CD4-positive, alpha-beta memory T cell (primary cell): ENCODE data around the gene ARL10. TPM values are rescaled to one million over a fixed set of nuclear protein-coding genes. Genes with fewer than 3 reads are reported as not detected.
"Not testable (repeated sequence)": the region's sequence is repeated elsewhere in the genome, so short reads cannot be mapped to it uniquely, and the experiment has no call there.

Experiments used
- CTCF ChIA-PET: fragments of 350-600 bp; sonication (Branson Sonifier 250); formaldehyde crosslinking; loops from one replicate; lab custom pipeline; 2021; ENCODE audit warnings: inconsistent platforms; ENCODE audit not compliant: partially characterized antibody; lab: Charles Lee
- POLR2A ChIA-PET: fragments of 350-600 bp; sonication (Branson Sonifier 250); formaldehyde crosslinking; loops from one replicate; lab custom pipeline; 2021; ENCODE audit not compliant: partially characterized antibody; lab: Charles Lee
- DNase-seq, 5 donors: peaks; one replicate each; pipeline versions ENCODE4 v3.0.0 to v3.0.0-alpha.2; 2020 to 2022; ENCODE audit warnings: mixed read lengths in 1 of 5
- H3K27ac ChIP-seq: one replicate; pipeline ENCODE4 v1.7.0; 2013; ENCODE audit warnings: low read depth, low read length
- H3K27me3 ChIP-seq: 2 replicates; pipeline ENCODE4 v1.7.0; 2013; ENCODE audit warnings: mild to moderate bottlenecking, low read length, moderate library complexity; ENCODE audit not compliant: insufficient read depth
- H3K36me3 ChIP-seq: 2 replicates; pipeline ENCODE4 v1.7.0; 2013; ENCODE audit warnings: mild to moderate bottlenecking, low read length, moderate library complexity; ENCODE audit not compliant: insufficient read depth
- H3K4me1 ChIP-seq: 2 replicates; pipeline ENCODE4 v1.7.0; 2013; ENCODE audit warnings: mild to moderate bottlenecking, low read length, moderate library complexity; ENCODE audit not compliant: insufficient read depth
- H3K4me3 ChIP-seq, 2 donors: one replicate each; pipeline ENCODE4 v1.7.0; 2013; ENCODE audit warnings: low read length in 2 of 2, mild to moderate bottlenecking in 1 of 2
- H3K9me3 ChIP-seq, 2 donors: one replicate each; pipeline ENCODE4 v1.7.0; 2013; ENCODE audit warnings: low read length in 2 of 2, control low read depth in 1 of 2; ENCODE audit not compliant: control insufficient read depth in 1 of 2
- H3K27ac Mint-ChIP-seq, 7 donors: one replicate each; pipeline ENCODE4 v1.8.0; 2020 to 2021; ENCODE audit warnings: mixed read lengths in 7 of 7, mild to moderate bottlenecking in 6 of 7, inconsistent platforms in 3 of 7, moderate library complexity in 3 of 7
- H3K27me3 Mint-ChIP-seq, 2 donors: one replicate each; pipeline ENCODE4 v1.8.0; 2020 to 2021; ENCODE audit warnings: mixed read lengths in 2 of 2
- H3K36me3 Mint-ChIP-seq, 2 donors: one replicate each; pipeline ENCODE4 v1.8.0; 2020 to 2021; ENCODE audit warnings: mixed read lengths in 2 of 2, inconsistent platforms in 1 of 2, mild to moderate bottlenecking in 1 of 2
- H3K4me1 Mint-ChIP-seq, 4 donors: one replicate each; pipeline ENCODE4 v1.8.0; 2020 to 2021; ENCODE audit warnings: mixed read lengths in 4 of 4, mild to moderate bottlenecking in 1 of 4
- H3K4me3 Mint-ChIP-seq, 8 donors: one replicate each; pipeline ENCODE4 v1.8.0; 2020 to 2021; ENCODE audit warnings: mixed read lengths in 8 of 8, mild to moderate bottlenecking in 7 of 8, moderate library complexity in 6 of 8, inconsistent platforms in 3 of 8
- H3K9me3 Mint-ChIP-seq, 8 donors: one replicate each; pipeline ENCODE4 v1.8.0; 2020 to 2021; ENCODE audit warnings: mixed read lengths in 8 of 8, mild to moderate bottlenecking in 5 of 8, inconsistent platforms in 3 of 8, moderate library complexity in 1 of 8
- intact Hi-C: fragments of 100-400 bp; cut with micrococcal nuclease; formaldehyde crosslinking; loops from one replicate; pipeline ENCODE4 v1.15.1; 2023
- polyA plus RNA-seq, 2 donors: library from polyadenylated mRNA; unstranded; fragments of 300-500 nt; fragmentation: Illumina TruSeq; gene quantifications; one replicate each; pipeline ENCODE4 v1.2.3, GENCODE V29; 2021
- total RNA-seq, 2 experiments: library from RNA; stranded (reverse); gene quantifications; one replicate each; pipeline ENCODE4 v1.2.3, GENCODE V29; 2021

The ARL10 gene
- total and polyA plus RNA-seq, 4 experiments from 2014 or later = 0.60 to 17.9 (median 7.9) TPM

DNA sequence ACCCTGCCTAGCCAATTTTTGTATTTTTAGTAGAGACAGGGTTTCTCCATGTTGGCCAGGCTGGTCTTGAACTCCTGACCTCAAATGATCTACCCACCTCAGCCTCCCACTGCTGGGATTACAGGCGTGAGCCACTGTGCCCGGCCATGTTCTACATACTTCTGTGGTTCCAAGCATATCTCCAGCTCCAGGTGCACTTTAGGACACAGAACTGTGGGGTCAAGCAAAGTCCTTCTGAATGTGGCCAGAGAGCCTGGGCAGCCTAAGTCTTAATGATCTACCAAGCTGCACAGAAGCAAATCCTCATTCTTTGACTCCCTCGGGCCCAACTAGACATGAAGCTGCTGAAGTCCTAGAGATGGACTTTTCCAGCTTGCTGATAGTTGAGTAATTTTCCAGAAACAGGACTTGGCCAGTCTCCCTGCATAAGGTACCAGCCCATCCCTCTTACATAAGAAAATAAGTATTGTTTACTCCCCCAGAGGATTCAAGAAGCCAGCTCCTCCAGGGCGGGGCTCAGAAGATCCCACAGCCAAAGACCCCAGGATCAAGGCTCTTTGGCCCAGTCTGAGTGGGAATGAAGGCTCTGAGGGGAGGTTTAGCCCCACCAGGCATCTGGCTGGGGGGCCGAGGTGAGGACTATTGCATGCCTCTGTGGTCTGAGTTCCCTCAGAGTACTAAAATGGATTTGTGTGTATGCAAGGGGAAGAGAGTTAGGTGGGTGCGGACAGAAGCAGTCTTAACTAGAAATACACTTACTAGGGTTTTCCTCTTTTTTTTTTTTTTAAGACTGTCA is 42.4 kb downstream of the ARL10 start:
- H3K4me1 ChIP-seq = no peaks in the 10 kb centered on the region
- no peak for DNase-seq
- H3K27me3 Mint-ChIP-seq = no peaks in the 10 kb centered on the region
- POLR2A ChIA-PET = interaction anchor here (0.6 kb wide), 1 partner anchor 59 kb away, joined by 3 read pairs; no protein-coding TSS in a partner anchor
- no peaks in the 10 kb centered on the region for H3K27me3 ChIP-seq
- H3K9me3 Mint-ChIP-seq = no peaks in the 10 kb centered on the region
- intact Hi-C loops = no loop called here
- no peaks in the 10 kb centered on the region for H3K9me3 ChIP-seq
- H3K4me3 Mint-ChIP-seq = no peak overlapping the region
- peaks cover 24% of the 10 kb centered on the region for H3K36me3 ChIP-seq
- H3K4me3 ChIP-seq = no peak overlapping the region
- H3K36me3 Mint-ChIP-seq = peaks cover 23 to 47% of the 10 kb centered on the region in 2 donors
- H3K4me1 Mint-ChIP-seq = peaks cover 7 to 20% (median 7%) of the 10 kb centered on the region in 4 donors
- H3K27ac ChIP-seq = no peak overlapping the region
- CTCF ChIA-PET = interaction anchor here (0.7 to 1.5 kb wide), 4 partner anchors 8 to 253 kb away, joined by 3 to 7 read pairs (median 3); partner anchors contain the start of gene CLTB
- H3K27ac Mint-ChIP-seq = peak overlapping the region in 4 of 7 donors; percentile 21 to 46 (median 34)

DNA sequence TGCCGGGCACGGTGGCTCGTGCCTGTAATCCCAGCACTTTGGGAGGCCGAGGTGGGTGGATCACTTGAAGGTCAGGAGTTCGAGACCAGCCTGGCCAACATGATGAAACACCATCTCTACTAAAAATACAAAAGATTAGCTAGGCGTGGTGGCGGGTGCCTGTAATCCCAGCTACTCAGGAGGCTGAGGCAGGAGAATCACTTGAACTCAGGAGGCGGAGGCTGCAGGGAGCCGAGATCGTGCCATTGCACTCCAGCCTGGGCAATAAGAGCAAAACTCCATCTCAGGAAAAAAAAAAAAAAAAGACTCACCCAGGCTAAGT is 42.9 kb downstream of the ARL10 start:
- H3K27me3 Mint-ChIP-seq, H3K27ac ChIP-seq, H3K4me1 ChIP-seq, H3K27me3 ChIP-seq, H3K4me3 ChIP-seq, H3K9me3 ChIP-seq, intact Hi-C loops, DNase-seq, H3K9me3 Mint-ChIP-seq, H3K4me3 Mint-ChIP-seq, POLR2A ChIA-PET: not testable (repeated sequence)
- peaks cover 24% of the 10 kb centered on the region for H3K36me3 ChIP-seq
- Mint-ChIP-seq H3K4me1 (peaks cover 7 to 26% (median 12%) of the 10 kb centered on the region in 4 donors), H3K36me3 (peaks cover 22 to 47% of the 10 kb centered on the region in 2 donors), H3K27ac (peak overlapping the region in 1 of 7 donors; percentile 21)
- CTCF ChIA-PET = interaction anchor here (0.7 to 1.5 kb wide), 4 partner anchors 8 to 252 kb away, joined by 3 to 7 read pairs (median 3); partner anchors contain the start of gene CLTB

DNA sequence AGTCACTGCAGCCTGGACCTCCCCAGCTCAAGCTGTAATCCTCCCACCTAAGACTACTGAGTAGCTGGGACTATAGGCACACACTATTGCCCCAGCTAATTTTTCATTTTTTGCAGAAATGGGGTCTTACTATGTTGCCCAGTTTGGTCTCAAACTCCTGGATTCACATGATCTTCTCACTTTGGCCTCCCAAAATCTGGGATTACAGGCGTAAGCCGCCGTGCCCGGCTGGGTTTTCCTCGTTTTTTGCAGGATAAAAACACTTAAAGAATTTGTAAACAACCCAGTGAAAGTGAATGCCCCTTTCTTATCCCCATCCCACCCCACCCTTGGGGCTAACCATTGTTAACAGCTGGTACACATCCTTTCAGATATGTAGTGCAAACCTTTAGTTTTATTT is 43.3 kb downstream of the ARL10 start:
- peaks cover 22 to 47% of the 10 kb centered on the region in 2 donors for H3K36me3 Mint-ChIP-seq

GRCh38 chr5:176409765-176410164 is 44.5 kb downstream of the ARL10 start:
- Mint-ChIP-seq H3K4me3 (no peak overlapping the region), H3K9me3 (peaks cover 0 to 2% (median 0%) of the 10 kb centered on the region in 8 donors), H3K36me3 (peaks cover 22 to 46% of the 10 kb centered on the region in 2 donors), H3K27ac (peak overlapping the region in 4 of 7 donors; percentile 15 to 70 (median 57)), H3K27me3 (no peaks in the 10 kb centered on the region), H3K4me1 (peaks cover 18 to 41% (median 25%) of the 10 kb centered on the region in 4 donors)
- H3K9me3 ChIP-seq = no peaks in the 10 kb centered on the region
- intact Hi-C loops = no loop called here
- peaks cover 24% of the 10 kb centered on the region for H3K36me3 ChIP-seq
- ChIA-PET POLR2A (no interaction called here), CTCF (interaction anchor here (1.1 to 1.3 kb wide), 2 partner anchors 10 to 38 kb away, joined by 3 to 4 read pairs; partner anchors contain the start of gene FAF2)
- no peaks in the 10 kb centered on the region for H3K27me3 ChIP-seq
- H3K4me1 ChIP-seq = peaks cover 20% of the 10 kb centered on the region
- no peak overlapping the region for H3K4me3 ChIP-seq
- no peak for DNase-seq
- no peak overlapping the region for H3K27ac ChIP-seq

More for the DNA sequence above, 43.3 kb downstream of the ARL10 start:
- DNase-seq = no peak
- no peaks in the 10 kb centered on the region for H3K9me3 ChIP-seq
- H3K4me3 ChIP-seq = no peak overlapping the region
- H3K4me1 ChIP-seq = peaks cover 8% of the 10 kb centered on the region
- H3K27ac Mint-ChIP-seq = no peak overlapping the region
- no peak overlapping the region for H3K27ac ChIP-seq
- peaks cover 24% of the 10 kb centered on the region for H3K36me3 ChIP-seq
- intact Hi-C loops = no loop called here
- ChIA-PET CTCF (interaction anchor here (0.7 to 1.3 kb wide), 5 partner anchors 12 to 165 kb away, joined by 3 to 5 read pairs (median 3); partner anchors contain the start of gene FAF2), POLR2A (no interaction called here)
- no peaks in the 10 kb centered on the region for H3K27me3 ChIP-seq
- H3K4me1 Mint-ChIP-seq = peaks cover 8 to 30% (median 14%) of the 10 kb centered on the region in 4 donors
- no peaks in the 10 kb centered on the region for H3K27me3 Mint-ChIP-seq
- peaks cover 0 to 2% (median 0%) of the 10 kb centered on the region in 8 donors for H3K9me3 Mint-ChIP-seq
- H3K4me3 Mint-ChIP-seq = no peak overlapping the region

- Histone ChIP-seq H3K36me3 (peaks cover 24% of the 10 kb centered on the region), H3K4me1 (peaks cover 28% of the 10 kb centered on the region), H3K27me3 (no peaks in the 10 kb centered on the region), H3K4me3 (no peak overlapping the region), H3K9me3 (no peaks in the 10 kb centered on the region), H3K27ac (no peak overlapping the region)
- peaks cover 0 to 2% (median 0%) of the 10 kb centered on the region in 8 donors for H3K9me3 Mint-ChIP-seq
- ChIA-PET CTCF (interaction anchor here (1.1 kb wide), 1 partner anchor 10 kb away, joined by 3 read pairs; no protein-coding TSS in a partner anchor), POLR2A (no interaction called here)
- peak overlapping the region in 3 of 7 donors; percentile 44 to 68 (median 59) for H3K27ac Mint-ChIP-seq
- H3K4me1 Mint-ChIP-seq = peaks cover 24 to 50% (median 33%) of the 10 kb centered on the region in 4 donors
- no peak for DNase-seq
- peaks cover 22 to 46% of the 10 kb centered on the region in 2 donors for H3K36me3 Mint-ChIP-seq
- intact Hi-C loops = no loop called here
- H3K27me3 Mint-ChIP-seq = no peaks in the 10 kb centered on the region
- peak overlapping the region in 1 of 8 donors; percentile 37 for H3K4me3 Mint-ChIP-seq
These were observed 45.3 kb downstream of the ARL10 start for GRCh38 chr5:176410486-176411180.

GRCh38 chr5:176412517-176413254 is 47.4 kb downstream of the ARL10 start:
- Mint-ChIP-seq H3K4me1 (peaks cover 27 to 59% (median 39%) of the 10 kb centered on the region in 4 donors), H3K36me3 (peaks cover 20 to 30% of the 10 kb centered on the region in 2 donors), H3K9me3 (peaks cover 0 to 2% (median 0%) of the 10 kb centered on the region in 8 donors), H3K27me3 (no peaks in the 10 kb centered on the region), H3K4me3 (peak overlapping the region in 1 of 8 donors; percentile 35), H3K27ac (peak overlapping the region in 3 of 7 donors; percentile 38 to 85 (median 66))
- CTCF ChIA-PET = no interaction called here
- intact Hi-C loops = no loop called here
- Histone ChIP-seq H3K4me1 (peaks cover 39% of the 10 kb centered on the region), H3K36me3 (peaks cover 12% of the 10 kb centered on the region), H3K4me3 (no peak overlapping the region), H3K9me3 (no peaks in the 10 kb centered on the region), H3K27ac (no peak overlapping the region), H3K27me3 (no peaks in the 10 kb centered on the region)
- no peak for DNase-seq
- POLR2A ChIA-PET = interaction anchor here (1.0 kb wide), 1 partner anchor 121 kb away, joined by 3 read pairs; no protein-coding TSS in a partner anchor
